HEK293 (cell line): ENCODE data around the gene CCDC57.

Experiments
- CTCF ChIA-PET: fragments of 350-600 bp; formaldehyde crosslinking; extraction: SDS; loops from one replicate; lab custom pipeline; 2021; ENCODE audit warnings: antibody characterized with exemption; lab: Yijun Ruan, JAX
- POLR2A ChIA-PET: fragments of 300-600 bp; formaldehyde crosslinking; extraction: SDS; loops from one replicate; lab custom pipeline; 2020; ENCODE audit warnings: antibody characterized with exemption, inconsistent platforms; lab: Yijun Ruan, JAX
- H3K27ac ChIP-seq: fragments of 200-500 bp; sonication (Bioruptor generic); 2 replicates; pipeline ENCODE4 v1.5.1; 2014; ENCODE audit warnings: low read depth, low read length, control low read depth, inconsistent platforms; ENCODE audit errors: extremely low read depth
- H3K36me3 ChIP-seq, 2 experiments: fragments of 200-500 bp in 1 of 2; sonication (Bioruptor generic) in 1 of 2; 1 replicate in 1 of 2; 2 replicates in 1 of 2; pipeline ENCODE4 v1.5.1; 2014 to 2017; ENCODE audit warnings: inconsistent platforms in 2 of 2, low read length in 2 of 2; ENCODE audit not compliant: control insufficient read depth in 2 of 2, insufficient read depth in 1 of 2
- H3K4me1 ChIP-seq: fragments of 200-500 bp; sonication (Bioruptor generic); 2 replicates; pipeline ENCODE4 v1.5.1; 2014; ENCODE audit warnings: mild to moderate bottlenecking, low read length, inconsistent platforms; ENCODE audit not compliant: control insufficient read depth, insufficient read depth
- H3K4me3 ChIP-seq: 2 replicates; pipeline ENCODE4 v1.5.1; 2011; ENCODE audit warnings: low read depth, mild to moderate bottlenecking, control low read depth, low read length, moderate library complexity
- H3K9me3 ChIP-seq: fragments of 200-500 bp; sonication (Bioruptor generic); 2 replicates; pipeline ENCODE4 v1.5.1; 2014; ENCODE audit warnings: low read depth, low read length, inconsistent platforms; ENCODE audit not compliant: control insufficient read depth, insufficient read depth
- EGR2 ChIP-seq: fragments of 450-650 bp; formaldehyde crosslinking; IDR thresholded peaks from 2 replicates; pipeline ENCODE4 v1.5.1; 2016; ENCODE audit warnings: low read depth, missing biosample characterization, missing genetic modification characterization
- GLI4 ChIP-seq: fragments of 450-650 bp; formaldehyde crosslinking; IDR thresholded peaks from 2 replicates; pipeline ENCODE4 v1.5.1; 2016; ENCODE audit warnings: missing biosample characterization, missing genetic modification characterization
- HIC1 ChIP-seq: fragments of 450-650 bp; formaldehyde crosslinking; IDR thresholded peaks from 2 replicates; pipeline ENCODE4 v1.5.1; 2016; ENCODE audit warnings: missing biosample characterization, missing genetic modification characterization
- HOXC10 ChIP-seq: sonication (generic); formaldehyde crosslinking; IDR thresholded peaks from 2 replicates; pipeline ENCODE4 v1.8.1; 2023; ENCODE audit warnings: mild to moderate bottlenecking, missing genetic modification reagents
- IKZF3 ChIP-seq: fragments of 450-650 bp; IDR thresholded peaks from 2 replicates; pipeline ENCODE4 v1.5.0; 2018; ENCODE audit warnings: missing biosample characterization, mild to moderate bottlenecking, missing genetic modification characterization, moderate library complexity
- PATZ1 ChIP-seq: fragments of 450-650 bp; formaldehyde crosslinking; IDR thresholded peaks from 2 replicates; pipeline ENCODE4 v1.5.1; 2016; ENCODE audit warnings: missing biosample characterization, missing genetic modification characterization
- SALL2 ChIP-seq: fragments of 450-650 bp; formaldehyde crosslinking; IDR thresholded peaks from 2 replicates; pipeline ENCODE4 v1.5.0; 2017; ENCODE audit warnings: missing biosample characterization, mild to moderate bottlenecking, missing genetic modification characterization, borderline replicate concordance
- SP2 ChIP-seq: fragments of 450-650 bp; formaldehyde crosslinking; IDR thresholded peaks from 2 replicates; pipeline ENCODE4 v1.5.1; 2016; ENCODE audit warnings: missing biosample characterization, missing genetic modification characterization
- ZFHX2 ChIP-seq: fragments of 450-650 bp; formaldehyde crosslinking; conservative IDR thresholded peaks from 2 replicates; pipeline ENCODE4 v1.5.1; 2016; ENCODE audit warnings: missing biosample characterization, missing genetic modification characterization
- ZFP37 ChIP-seq: fragments of 450-650 bp; formaldehyde crosslinking; IDR thresholded peaks from 2 replicates; pipeline ENCODE4 v1.5.1; 2016; ENCODE audit warnings: missing biosample characterization, missing genetic modification characterization
- ZFP69B ChIP-seq: fragments of 450-650 bp; formaldehyde crosslinking; IDR thresholded peaks from 2 replicates; pipeline ENCODE4 v1.5.1; 2016; ENCODE audit warnings: missing biosample characterization, missing genetic modification characterization
- ZNF175 ChIP-seq: fragments of 450-650 bp; formaldehyde crosslinking; IDR thresholded peaks from 2 replicates; pipeline ENCODE4 v1.5.1; 2016; ENCODE audit warnings: missing biosample characterization, missing genetic modification characterization
- ZNF214 ChIP-seq: fragments of 450-650 bp; formaldehyde crosslinking; IDR thresholded peaks from 2 replicates; pipeline ENCODE4 v1.5.1; 2017; ENCODE audit warnings: missing biosample characterization, mild to moderate bottlenecking, missing genetic modification characterization, borderline replicate concordance
- ZNF571 ChIP-seq: fragments of 450-650 bp; formaldehyde crosslinking; IDR thresholded peaks from 2 replicates; pipeline ENCODE4 v1.5.0; 2017; ENCODE audit warnings: missing biosample characterization, missing genetic modification characterization
- TF ChIP-seq, protein P1 (sequence below): fragments of 450-650 bp; formaldehyde crosslinking; IDR thresholded peaks from 2 replicates; pipeline ENCODE4 v1.5.1; 2016; ENCODE audit warnings: missing biosample characterization, missing genetic modification characterization
- TF ChIP-seq, protein P2 (sequence below): fragments of 450-650 bp; formaldehyde crosslinking; IDR thresholded peaks from 2 replicates; pipeline ENCODE4 v1.5.1; 2016; ENCODE audit warnings: missing biosample characterization, missing genetic modification characterization

CCDC57 gene

DNA sequence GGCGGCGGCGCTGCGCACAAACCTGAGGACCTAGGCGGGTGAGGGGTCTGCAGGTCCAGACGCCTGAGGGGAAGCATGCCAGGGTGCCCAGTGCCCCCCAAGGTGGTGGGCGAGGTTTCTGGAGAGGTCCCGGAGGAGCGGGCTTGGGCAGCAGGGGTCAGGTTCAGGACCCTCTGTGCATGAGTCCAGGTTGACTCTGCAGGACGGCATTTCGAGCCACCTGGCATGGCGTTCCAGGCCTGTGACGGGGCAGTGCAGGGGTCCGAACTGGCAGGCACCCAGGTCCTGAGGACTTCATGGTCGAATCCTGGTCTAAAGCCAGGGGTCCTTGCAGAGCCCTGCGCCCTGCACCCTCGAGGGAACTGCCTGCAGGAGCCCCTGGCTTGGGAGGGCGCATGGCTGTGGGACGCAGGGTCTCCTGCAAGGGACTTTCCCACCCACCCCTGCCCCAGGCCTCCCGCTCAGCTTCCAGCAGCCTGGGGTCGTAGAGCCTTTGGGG lies 19.7 kb upstream of the CCDC57 start:
- ChIA-PET POLR2A (no interaction called here), CTCF (no interaction called here)

GRCh38 chr17:82231562-82232321 lies 19.1 kb upstream of the CCDC57 start:
- H3K9me3 ChIP-seq, result no peaks in the 10 kb centered on the region
- TF ChIP-seq ZFHX2 (peak; percentile 40), ZFP37 (tag by site-specific recombination) (no peak), SP2 (tag by site-specific recombination) (peak; percentile 29; the same call in 1 of the 2 replicates), ZNF175 (tag by site-specific recombination) (no peak), IKZF3 (tag by site-specific recombination) (0 out of 2 replicates have a peak, but pooled peaks have one; percentile 12), EGR2 (peak; percentile 43; the same call in 1 of the 2 replicates), SALL2 (tag by site-specific recombination) (no peak)
- TF ChIP-seq, protein P1, sequence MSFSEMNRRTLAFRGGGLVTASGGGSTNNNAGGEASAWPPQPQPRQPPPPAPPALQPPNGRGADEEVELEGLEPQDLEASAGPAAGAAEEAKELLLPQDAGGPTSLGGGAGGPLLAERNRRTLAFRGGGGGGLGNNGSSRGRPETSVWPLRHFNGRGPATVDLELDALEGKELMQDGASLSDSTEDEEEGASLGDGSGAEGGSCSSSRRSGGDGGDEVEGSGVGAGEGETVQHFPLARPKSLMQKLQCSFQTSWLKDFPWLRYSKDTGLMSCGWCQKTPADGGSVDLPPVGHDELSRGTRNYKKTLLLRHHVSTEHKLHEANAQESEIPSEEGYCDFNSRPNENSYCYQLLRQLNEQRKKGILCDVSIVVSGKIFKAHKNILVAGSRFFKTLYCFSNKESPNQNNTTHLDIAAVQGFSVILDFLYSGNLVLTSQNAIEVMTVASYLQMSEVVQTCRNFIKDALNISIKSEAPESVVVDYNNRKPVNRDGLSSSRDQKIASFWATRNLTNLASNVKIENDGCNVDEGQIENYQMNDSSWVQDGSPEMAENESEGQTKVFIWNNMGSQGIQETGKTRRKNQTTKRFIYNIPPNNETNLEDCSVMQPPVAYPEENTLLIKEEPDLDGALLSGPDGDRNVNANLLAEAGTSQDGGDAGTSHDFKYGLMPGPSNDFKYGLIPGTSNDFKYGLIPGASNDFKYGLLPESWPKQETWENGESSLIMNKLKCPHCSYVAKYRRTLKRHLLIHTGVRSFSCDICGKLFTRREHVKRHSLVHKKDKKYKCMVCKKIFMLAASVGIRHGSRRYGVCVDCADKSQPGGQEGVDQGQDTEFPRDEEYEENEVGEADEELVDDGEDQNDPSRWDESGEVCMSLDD (tag by site-specific recombination), result 0 out of 2 replicates have a peak, but pooled peaks have one; percentile 19
- TF ChIP-seq, all 188 proteins: peak for 5
- H3K27ac ChIP-seq, result no peak overlapping the region
- H3K4me3 ChIP-seq, result no peak overlapping the region
- H3K4me1 ChIP-seq, result 0 out of 2 replicates have a peak, but pooled peaks cover 2% of the 10 kb centered on the region
- CTCF ChIA-PET, result interaction anchor here (0.6 kb wide), 1 partner anchor 123 kb away, joined by 3 read pairs; no protein-coding TSS in a partner anchor
- no peaks in the 10 kb centered on the region for H3K36me3 ChIP-seq
- POLR2A ChIA-PET, result no interaction called here

More for the DNA sequence above, 19.7 kb upstream of the CCDC57 start:
- no peak overlapping the region for H3K27ac ChIP-seq
- 0 out of 2 replicates have a peak, but pooled peaks cover 2% of the 10 kb centered on the region for H3K4me1 ChIP-seq
- no peaks in the 10 kb centered on the region for H3K36me3 ChIP-seq
- TF ChIP-seq HOXC10 (no peak), ZNF571 (no peak), ZFP69B (tag by site-specific recombination) (no peak), HIC1 (tag by site-specific recombination) (peak; percentile 62), GLI4 (no peak)
- TF ChIP-seq, protein P2, sequence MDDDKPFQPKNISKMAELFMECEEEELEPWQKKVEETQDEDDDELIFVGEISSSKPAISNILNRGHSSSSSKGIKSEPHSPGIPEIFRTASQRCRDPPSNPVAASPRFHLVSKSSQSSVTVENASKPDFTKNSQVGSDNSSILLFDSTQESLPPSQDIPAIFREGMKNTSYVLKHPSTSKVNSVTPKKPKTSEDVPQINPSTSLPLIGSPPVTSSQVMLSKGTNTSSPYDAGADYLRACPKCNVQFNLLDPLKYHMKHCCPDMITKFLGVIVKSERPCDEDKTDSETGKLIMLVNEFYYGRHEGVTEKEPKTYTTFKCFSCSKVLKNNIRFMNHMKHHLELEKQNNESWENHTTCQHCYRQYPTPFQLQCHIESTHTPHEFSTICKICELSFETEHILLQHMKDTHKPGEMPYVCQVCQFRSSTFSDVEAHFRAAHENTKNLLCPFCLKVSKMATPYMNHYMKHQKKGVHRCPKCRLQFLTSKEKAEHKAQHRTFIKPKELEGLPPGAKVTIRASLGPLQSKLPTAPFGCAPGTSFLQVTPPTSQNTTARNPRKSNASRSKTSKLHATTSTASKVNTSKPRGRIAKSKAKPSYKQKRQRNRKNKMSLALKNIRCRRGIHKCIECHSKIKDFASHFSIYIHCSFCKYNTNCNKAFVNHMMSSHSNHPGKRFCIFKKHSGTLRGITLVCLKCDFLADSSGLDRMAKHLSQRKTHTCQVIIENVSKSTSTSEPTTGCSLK (tag by site-specific recombination), result no peak
- H3K4me3 ChIP-seq, result no peak overlapping the region
- H3K9me3 ChIP-seq, result no peaks in the 10 kb centered on the region

DNA sequence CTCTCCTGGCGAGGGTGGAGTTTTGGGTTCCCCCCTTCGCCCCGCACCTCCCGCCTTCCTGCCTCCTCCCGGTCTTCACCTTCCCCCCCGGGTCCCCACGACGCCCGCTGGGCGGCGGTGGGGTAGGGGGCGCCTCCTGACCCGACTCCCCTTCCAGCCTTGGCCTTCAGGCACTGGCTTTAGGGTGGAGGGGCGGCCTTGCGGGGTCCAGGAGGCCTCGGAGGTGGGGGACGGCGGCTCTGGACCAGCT lies 18.6 kb upstream of the CCDC57 start:
- POLR2A ChIA-PET, result no interaction called here
- CTCF ChIA-PET, result interaction anchor here (0.6 kb wide), 1 partner anchor 124 kb away, joined by 3 read pairs; no protein-coding TSS in a partner anchor
- H3K27ac ChIP-seq, result no peak overlapping the region
- no peaks in the 10 kb centered on the region for H3K9me3 ChIP-seq
- no peak overlapping the region for H3K4me3 ChIP-seq
- peak; percentile 14; the same call in 1 of the 2 replicates for TF ChIP-seq PATZ1
- TF ChIP-seq ZNF214, result no peak
- H3K4me1 ChIP-seq, result 0 out of 2 replicates have a peak, but pooled peaks cover 2% of the 10 kb centered on the region
- no peaks in the 10 kb centered on the region for H3K36me3 ChIP-seq
